SU-DHL-6 (cell line): ENCODE results near the gene ZNF202.

Experiments
- CTCF ChIP-seq: fragments of 200-600 bp; sonication (generic); IDR thresholded peaks from one replicate; pipeline ENCODE4 v1.5.1; 2017; ENCODE audit warnings: antibody characterized with exemption, mild to moderate bottlenecking, low read length, moderate library complexity; ENCODE audit not compliant: insufficient read depth, poor library complexity, severe bottlenecking
- EZH2phosphoT487 ChIP-seq: fragments of 200-600 bp; sonication (generic), shearing (Covaris generic); conservative IDR thresholded peaks from 2 replicates; pipeline ENCODE4 v1.6.1; 2018; ENCODE audit warnings: mild to moderate bottlenecking, antibody characterized with exemption, low read length, moderate library complexity, mixed read lengths

GRCh38 chr11:123707206-123707605 lies 34.3 kb downstream of the ZNF202 start:
- no peak for TF ChIP-seq CTCF
- no peak for TF ChIP-seq EZH2phosphoT487
